ENCODE data around the gene SEC11C. TPM values are rescaled to one million over a fixed set of nuclear protein-coding genes. Genes with fewer than 3 reads are reported as not detected.

SEC11C gene
- total RNA-seq, 1 experiment from 2014 or later: 38.0 TPM

DNA sequence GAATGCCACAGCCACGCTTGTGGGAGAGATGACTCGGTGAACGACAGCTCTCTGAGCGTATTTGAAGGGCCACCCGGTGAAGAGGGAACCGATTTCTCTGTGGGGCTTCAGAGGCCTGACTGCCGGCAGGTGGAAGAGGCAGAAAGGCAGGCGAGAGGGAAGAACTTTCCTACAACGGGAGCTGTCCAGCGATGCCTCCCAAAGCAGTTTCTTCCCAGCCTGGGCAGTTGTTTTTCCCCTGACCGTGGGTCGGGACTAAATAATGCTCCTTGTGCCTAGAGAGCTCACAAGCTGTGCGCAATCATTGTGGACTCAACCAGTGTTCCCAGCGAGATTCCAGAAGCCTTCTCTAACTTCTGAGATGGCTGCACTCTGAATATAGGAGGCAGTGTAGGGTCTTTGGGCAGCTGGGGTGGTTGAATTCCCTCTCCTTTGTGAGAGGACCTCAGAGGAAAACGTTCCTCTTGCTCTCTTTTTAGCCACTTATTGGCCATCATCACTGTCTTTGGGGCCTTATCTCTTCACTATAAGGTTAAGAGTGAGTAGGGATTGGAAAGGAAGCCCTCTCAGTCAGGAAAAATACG, 710 bp downstream of the SEC11C start:
- Mint-ChIP-seq H3K9me3 (no peaks in the 10 kb centered on the region), H3K36me3 (ENCODE audit: insufficient read depth in 1 of 3, low read depth in 3 of 3) (no peaks in the 10 kb centered on the region), H3K4me3 (peak overlapping the region; percentile 94 to 97), H3K27ac (peak overlapping the region in 1 of 3 experiments; percentile 62; a peak in 1 of 7 replicates), H3K27me3 (ENCODE audit: low read depth) (peaks cover 6% of the 10 kb centered on the region), H3K4me1 (peaks cover 14 to 18% of the 10 kb centered on the region in 2 experiments)
- Histone ChIP-seq H4K8ac (replicated peaks; ENCODE audit: insufficient read length, low read depth, low read length) (no peak overlapping the region), H4K20me1 (ENCODE audit: control insufficient read depth, insufficient read depth, insufficient read length) (no peaks in the 10 kb centered on the region), H3K18ac (ENCODE audit: insufficient read length, low read depth, low read length) (no peak overlapping the region), H3K9me3 (ENCODE audit: control insufficient read depth, low read depth, low read length) (no peaks in the 10 kb centered on the region), H2BK12ac (ENCODE audit: insufficient read length, low read depth, low read length) (no peak overlapping the region), H4K91ac (ENCODE audit: insufficient read length, low read depth, low read length) (no peak overlapping the region), H3K4me2 (ENCODE audit: insufficient read depth, insufficient read length, low read length) (peak overlapping the region; percentile 86), H3K9ac (ENCODE audit: extremely low read depth, insufficient read length, low read length) (peak overlapping the region; percentile 23), H3K4me1 (ENCODE audit: insufficient read depth, low read length) (no peaks in the 10 kb centered on the region; the same call in 1 of the 2 replicates), H2BK120ac (ENCODE audit: low read depth, low read length, poor library complexity, severe bottlenecking) (no peak overlapping the region), H3K79me1 (ENCODE audit: insufficient read depth, low read depth, low read length, poor library complexity, severe bottlenecking) (no peaks in the 10 kb centered on the region), H2BK5ac (ENCODE audit: insufficient read length, low read length) (no peak overlapping the region), H2BK20ac (ENCODE audit: low read depth, low read length, poor library complexity, severe bottlenecking) (no peak overlapping the region), H3K79me2 (ENCODE audit: insufficient read depth, low read length) (peaks cover 7% of the 10 kb centered on the region; the same call in 1 of the 2 replicates), H2AFZ (ENCODE audit: low read length) (no peak overlapping the region), H3K27ac (ENCODE audit: insufficient read length, low read depth, low read length) (no peak overlapping the region), H3K14ac (ENCODE audit: insufficient read depth, low read length) (no peak overlapping the region), H3K23me2 (ENCODE audit: insufficient read length, low read depth, low read length, poor library complexity, severe bottlenecking) (peaks cover 8% of the 10 kb centered on the region), H2BK15ac (ENCODE audit: low read depth, low read length) (no peak overlapping the region), H3K4ac (ENCODE audit: low read depth, low read length) (no peak overlapping the region), H3K23ac (ENCODE audit: insufficient read length, low read depth, low read length) (no peak overlapping the region), H2AK5ac (ENCODE audit: insufficient read length, low read length) (no peak overlapping the region), H3T11ph (ENCODE audit: low read length) (no peak overlapping the region), H3K56ac (ENCODE audit: insufficient read length, low read depth, low read length) (no peak overlapping the region), H4K5ac (ENCODE audit: insufficient read length, low read depth, low read length) (no peak overlapping the region), H3K27me3 (ENCODE audit: insufficient read depth, low read length) (no peaks in the 10 kb centered on the region)
- TF ChIP-seq, protein P1, sequence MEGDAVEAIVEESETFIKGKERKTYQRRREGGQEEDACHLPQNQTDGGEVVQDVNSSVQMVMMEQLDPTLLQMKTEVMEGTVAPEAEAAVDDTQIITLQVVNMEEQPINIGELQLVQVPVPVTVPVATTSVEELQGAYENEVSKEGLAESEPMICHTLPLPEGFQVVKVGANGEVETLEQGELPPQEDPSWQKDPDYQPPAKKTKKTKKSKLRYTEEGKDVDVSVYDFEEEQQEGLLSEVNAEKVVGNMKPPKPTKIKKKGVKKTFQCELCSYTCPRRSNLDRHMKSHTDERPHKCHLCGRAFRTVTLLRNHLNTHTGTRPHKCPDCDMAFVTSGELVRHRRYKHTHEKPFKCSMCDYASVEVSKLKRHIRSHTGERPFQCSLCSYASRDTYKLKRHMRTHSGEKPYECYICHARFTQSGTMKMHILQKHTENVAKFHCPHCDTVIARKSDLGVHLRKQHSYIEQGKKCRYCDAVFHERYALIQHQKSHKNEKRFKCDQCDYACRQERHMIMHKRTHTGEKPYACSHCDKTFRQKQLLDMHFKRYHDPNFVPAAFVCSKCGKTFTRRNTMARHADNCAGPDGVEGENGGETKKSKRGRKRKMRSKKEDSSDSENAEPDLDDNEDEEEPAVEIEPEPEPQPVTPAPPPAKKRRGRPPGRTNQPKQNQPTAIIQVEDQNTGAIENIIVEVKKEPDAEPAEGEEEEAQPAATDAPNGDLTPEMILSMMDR (conservative IDR thresholded peaks at IDR 0.05): no peak; the same call in 2 of the 3 replicates
- peak; percentile 55 for DNase-seq
- WGBS (ENCODE audit: extremely low coverage, insufficient read length, low lambda C conversion rate): no CpG with 5 or more reads among the region's 16 CpGs

All from H9 (cell line).